Kidney (tissue), 14 donors: ENCODE results near the gene SPTSSA. TPM values are rescaled to one million over a fixed set of nuclear protein-coding genes. Genes with fewer than 3 reads are reported as not detected.

ENCODE experiments used
- DNase-seq, 5 donors: peaks; one replicate each; pipeline ENCODE4 v3.0.0-alpha.2; 2013 to 2020
- FAIRE-seq: peaks from 2 replicates; lab custom pipeline; 2012; peaks lifted over from hg19 to GRCh38; lab: Jason Lieb, UNC
- H3K27ac ChIP-seq, 2 donors: one replicate each; pipeline ENCODE4 v1.7.0; 2013; ENCODE audit warnings: low read depth in 2 of 2, low read length in 2 of 2, inconsistent platforms in 1 of 2
- H3K27me3 ChIP-seq: one replicate; pipeline ENCODE4 v1.7.1; 2013; ENCODE audit warnings: low read length, inconsistent platforms; ENCODE audit not compliant: control insufficient read depth, insufficient read depth
- H3K36me3 ChIP-seq, 3 donors: one replicate each; pipeline versions ENCODE4 v1.7.0 to v1.7.1; 2013; ENCODE audit warnings: low read length in 3 of 3, control low read depth in 1 of 3, inconsistent platforms in 1 of 3; ENCODE audit not compliant: insufficient read depth in 3 of 3, control insufficient read depth in 2 of 3
- H3K4me1 ChIP-seq, 3 donors: one replicate each; pipeline versions ENCODE4 v1.7.0 to v1.7.1; 2013; ENCODE audit warnings: low read length in 3 of 3, inconsistent platforms in 1 of 3, low read depth in 1 of 3; ENCODE audit not compliant: control insufficient read depth in 2 of 3, insufficient read depth in 2 of 3
- H3K4me3 ChIP-seq, 3 donors: one replicate each; pipeline versions ENCODE4 v1.7.0 to v1.8.1; 2013; ENCODE audit warnings: low read length in 3 of 3, control low read depth in 1 of 3, inconsistent platforms in 1 of 3
- H3K9ac ChIP-seq, 3 donors: one replicate each; pipeline versions ENCODE4 v1.7.0 to v1.7.1; 2013; ENCODE audit warnings: low read length in 3 of 3, control low read depth in 1 of 3, inconsistent platforms in 1 of 3
- H3K9me3 ChIP-seq, 3 donors: one replicate each; pipeline versions ENCODE4 v1.7.0 to v1.7.1; 2013; ENCODE audit warnings: low read length in 3 of 3, control low read depth in 1 of 3, inconsistent platforms in 1 of 3; ENCODE audit not compliant: control insufficient read depth in 2 of 3, insufficient read depth in 1 of 3
- CTCF ChIP-seq: IDR thresholded peaks from 3 replicates; pipeline ENCODE4 v1.5.1; 2012; ENCODE audit warnings: mild to moderate bottlenecking, moderate library complexity, borderline replicate concordance; ENCODE audit not compliant: insufficient read depth; ENCODE audit errors: extremely low read depth
- intact Hi-C: fragments of 100-400 bp; cut with DNase I; formaldehyde crosslinking; loops from one replicate; pipeline ENCODE4 v1.11.1; 2022
- polyA plus RNA-seq: library from polyadenylated mRNA; stranded (reverse); fragments of 350-450 nt; fragmentation: Illumina TruSeq; extraction: RNeasy Lipid Tissue Mini Kit (QIAGEN cat#74804); gene quantifications from one replicate; pipeline ENCODE4 v1.2.3, GENCODE V29; 2014; ENCODE audit warnings: low read depth, low replicate concordance; ENCODE audit not compliant: insufficient read depth
- total RNA-seq: library from RNA; stranded (reverse); fragmentation: NEBNext Ultra II Directional; extraction: Animal tissue kit (Norgen Biotek cat#: 25700); gene quantifications from one replicate; pipeline ENCODE4 v1.2.1, GENCODE V29; 2021
- donor health status: control.
- donor health status: control.
- donor health status: control.
- donor health status: control.
- donor health status: control.
- donor health status: DM: yes; HTN: yes; CAD: no.
- donor health status: Normal renal cell carcinoma (clear cell type).

SPTSSA gene
- total and polyA plus RNA-seq, 2 donors from 2014 or later, result 17.4 to 19.2 TPM

- no peak overlapping the region for H3K27ac ChIP-seq
- TF ChIP-seq CTCF, result no peak
- peak overlapping the region; percentile 77 to 89 (median 83) for H3K4me3 ChIP-seq
- no peaks in the 10 kb centered on the region for H3K27me3 ChIP-seq
- intact Hi-C loops, result no loop called here
- no peaks in the 10 kb centered on the region for H3K9me3 ChIP-seq
- peaks cover 0 to 2% (median 0%) of the 10 kb centered on the region in 3 donors for H3K36me3 ChIP-seq
- DNase-seq (peak in 1 of 5 donors; percentile 25), FAIRE-seq (no peak)
- H3K4me1 ChIP-seq, result peaks cover 0 to 12% (median 9%) of the 10 kb centered on the region in 3 donors
- H3K9ac ChIP-seq, result peak overlapping the region in 2 of 3 donors; percentile 31 to 33
Observed at GRCh38 chr14:34460841-34461240, 1.2 kb downstream of the SPTSSA start.

- peaks cover 0 to 2% (median 0%) of the 10 kb centered on the region in 3 donors for H3K36me3 ChIP-seq
- DNase-seq (no peak), FAIRE-seq (no peak)
- no peak for TF ChIP-seq CTCF
- H3K27me3 ChIP-seq, result no peaks in the 10 kb centered on the region
- peaks cover 0 to 12% (median 9%) of the 10 kb centered on the region in 3 donors for H3K4me1 ChIP-seq
- intact Hi-C loops, result no loop called here
- H3K27ac ChIP-seq, result no peak overlapping the region
- peak overlapping the region in 1 of 3 donors; percentile 77 for H3K4me3 ChIP-seq
- H3K9me3 ChIP-seq, result no peaks in the 10 kb centered on the region
- no peak overlapping the region for H3K9ac ChIP-seq
Observed at GRCh38 chr14:34460295-34460694, 1.7 kb downstream of the SPTSSA start.

GRCh38 chr14:34457186-34457585 is 4.9 kb downstream of the SPTSSA start:
- no peaks in the 10 kb centered on the region for H3K27me3 ChIP-seq
- no peak overlapping the region for H3K27ac ChIP-seq
- peaks cover 0 to 12% (median 4%) of the 10 kb centered on the region in 3 donors for H3K4me1 ChIP-seq
- H3K4me3 ChIP-seq, result no peak overlapping the region
- no peak for TF ChIP-seq CTCF
- peaks cover 0 to 2% (median 0%) of the 10 kb centered on the region in 3 donors for H3K36me3 ChIP-seq
- H3K9ac ChIP-seq, result no peak overlapping the region
- intact Hi-C loops, result no loop called here
- DNase-seq (no peak), FAIRE-seq (no peak)
- no peaks in the 10 kb centered on the region for H3K9me3 ChIP-seq

- Histone ChIP-seq H3K9me3 (no peaks in the 10 kb centered on the region), H3K27ac (no peak overlapping the region), H3K27me3 (no peaks in the 10 kb centered on the region), H3K36me3 (peaks cover 0 to 2% (median 0%) of the 10 kb centered on the region in 3 donors), H3K9ac (no peak overlapping the region), H3K4me3 (no peak overlapping the region), H3K4me1 (no peaks in the 10 kb centered on the region)
- no peak for TF ChIP-seq CTCF
- DNase-seq, result no peak
- FAIRE-seq, result no peak
- intact Hi-C loops, result no loop called here
Observed at GRCh38 chr14:34453226-34453625, 8.8 kb downstream of the SPTSSA start.
